Measurements from ENCODE around the gene NFKB1. TPM values are rescaled to one million over a fixed set of nuclear protein-coding genes. Genes with fewer than 3 reads are reported as not detected.

The NFKB1 gene
- total and polyA plus RNA-seq, 2 donors (not counting 1 experiment from before 2014, with no cell fraction given) = 32.0 to 88.1 TPM

DNA sequence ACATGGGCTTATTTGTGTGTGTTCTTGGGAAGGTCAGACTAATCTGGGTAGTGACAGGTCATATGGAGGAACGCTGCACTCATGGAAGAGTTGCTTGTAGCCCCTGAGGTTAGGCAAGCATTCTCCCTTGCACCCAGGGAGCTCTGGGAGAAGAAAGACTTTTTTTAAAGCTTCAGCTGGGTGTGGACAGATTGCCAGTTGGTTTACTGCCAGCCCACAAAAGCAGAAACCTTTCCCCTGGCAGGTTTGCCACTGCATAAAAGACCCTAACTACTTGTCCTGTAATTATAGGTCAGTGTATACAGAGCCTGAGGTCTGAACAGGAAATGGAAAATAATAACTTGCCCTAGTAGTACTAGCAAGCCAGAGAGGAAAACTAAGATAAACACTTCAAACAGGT, 7.4 kb upstream of the NFKB1 start:
- intact Hi-C loops (cut with micrococcal nuclease) = no loop called here
- Histone ChIP-seq H3K4me3 (ENCODE audit: control extremely low read depth in 1 of 5, extremely low read depth in 1 of 5, insufficient read depth in 1 of 5, low read depth in 2 of 5, low read length in 4 of 5) (no peak overlapping the region), H3K9ac (ENCODE audit: low read length) (no peak overlapping the region), H3K9me3 (ENCODE audit: control extremely low read depth in 1 of 3, control insufficient read depth in 2 of 3, insufficient read depth in 1 of 3, low read length in 2 of 3) (no peaks in the 10 kb centered on the region), H3K36me3 (replicated peaks in 1 of 2; ENCODE audit: control extremely low read depth in 1 of 2, control insufficient read depth in 1 of 2, extremely low read depth in 1 of 2, insufficient read depth in 2 of 2, low read length in 1 of 2) (no peaks in the 10 kb centered on the region), H2AFZ (ENCODE audit: insufficient read depth, low read depth, low read length, poor library complexity, severe bottlenecking) (peak overlapping the region; percentile 3), H3K79me2 (ENCODE audit: control insufficient read depth, insufficient read depth, low read length) (no peaks in the 10 kb centered on the region), H3K27me3 (replicated peaks in 1 of 4; ENCODE audit: control extremely low read depth in 1 of 4, control insufficient read depth in 3 of 4, insufficient read depth in 4 of 4, low read length in 3 of 4) (no peaks in the 10 kb centered on the region), H3K27ac (ENCODE audit: low read length in 2 of 2) (no peak overlapping the region), H4K20me1 (ENCODE audit: control insufficient read depth, insufficient read depth, low read length, poor library complexity, severe bottlenecking) (no peaks in the 10 kb centered on the region), H3K4me2 (replicated peaks; ENCODE audit: low read depth, low read length, poor library complexity, severe bottlenecking) (no peak overlapping the region), H3K4me1 (ENCODE audit: control insufficient read depth in 2 of 2, insufficient read depth in 2 of 2, low read length in 2 of 2) (no peaks in the 10 kb centered on the region)
- CTCF ChIA-PET = no interaction called here
- Mint-ChIP-seq H3K4me1 (peaks cover 6% of the 10 kb centered on the region), H3K27me3 (no peaks in the 10 kb centered on the region), H3K4me3 (no peak overlapping the region), H3K27ac (no peak overlapping the region), H3K9me3 (ENCODE audit: insufficient read depth) (no peaks in the 10 kb centered on the region)
- POLR2A ChIA-PET = no interaction called here
- 92% methylated on average over 1 of the region's 1 CpG for WGBS (ENCODE audit: insufficient coverage)
- ATAC-seq (ENCODE audit: low read depth) (no peak), DNase-seq (no peak)
- TF ChIP-seq EZH2 (IDR thresholded peaks at IDR 0.05; ENCODE audit: borderline replicate concordance, insufficient read depth, low read depth, low read length, poor library complexity, severe bottlenecking) = no peak
- TF ChIP-seq, protein P1, sequence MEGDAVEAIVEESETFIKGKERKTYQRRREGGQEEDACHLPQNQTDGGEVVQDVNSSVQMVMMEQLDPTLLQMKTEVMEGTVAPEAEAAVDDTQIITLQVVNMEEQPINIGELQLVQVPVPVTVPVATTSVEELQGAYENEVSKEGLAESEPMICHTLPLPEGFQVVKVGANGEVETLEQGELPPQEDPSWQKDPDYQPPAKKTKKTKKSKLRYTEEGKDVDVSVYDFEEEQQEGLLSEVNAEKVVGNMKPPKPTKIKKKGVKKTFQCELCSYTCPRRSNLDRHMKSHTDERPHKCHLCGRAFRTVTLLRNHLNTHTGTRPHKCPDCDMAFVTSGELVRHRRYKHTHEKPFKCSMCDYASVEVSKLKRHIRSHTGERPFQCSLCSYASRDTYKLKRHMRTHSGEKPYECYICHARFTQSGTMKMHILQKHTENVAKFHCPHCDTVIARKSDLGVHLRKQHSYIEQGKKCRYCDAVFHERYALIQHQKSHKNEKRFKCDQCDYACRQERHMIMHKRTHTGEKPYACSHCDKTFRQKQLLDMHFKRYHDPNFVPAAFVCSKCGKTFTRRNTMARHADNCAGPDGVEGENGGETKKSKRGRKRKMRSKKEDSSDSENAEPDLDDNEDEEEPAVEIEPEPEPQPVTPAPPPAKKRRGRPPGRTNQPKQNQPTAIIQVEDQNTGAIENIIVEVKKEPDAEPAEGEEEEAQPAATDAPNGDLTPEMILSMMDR (IDR thresholded peaks at IDR 0.05) = no peak

GRCh38 chr4:102494603-102495002, 6.6 kb upstream of the NFKB1 start:
- H3K4me1 ChIP-seq (ENCODE audit: control insufficient read depth in 2 of 2, insufficient read depth in 2 of 2, low read length in 2 of 2) = no peaks in the 10 kb centered on the region
- ChIA-PET POLR2A (no interaction called here), CTCF (no interaction called here)
- H3K4me3 ChIP-seq (ENCODE audit: control extremely low read depth in 1 of 5, extremely low read depth in 1 of 5, insufficient read depth in 1 of 5, low read depth in 2 of 5, low read length in 4 of 5) = no peak overlapping the region
- no peak overlapping the region for H3K9ac ChIP-seq (ENCODE audit: low read length)
- Mint-ChIP-seq H3K9me3 (ENCODE audit: insufficient read depth) (no peaks in the 10 kb centered on the region), H3K27ac (no peak overlapping the region), H3K4me3 (no peak overlapping the region), H3K27me3 (no peaks in the 10 kb centered on the region), H3K4me1 (peaks cover 7% of the 10 kb centered on the region)
- H2AFZ ChIP-seq (ENCODE audit: insufficient read depth, low read depth, low read length, poor library complexity, severe bottlenecking) = no peak overlapping the region
- no peak overlapping the region for H3K4me2 ChIP-seq (replicated peaks; ENCODE audit: low read depth, low read length, poor library complexity, severe bottlenecking)
- no peaks in the 10 kb centered on the region for H3K36me3 ChIP-seq (replicated peaks in 1 of 2; ENCODE audit: control extremely low read depth in 1 of 2, control insufficient read depth in 1 of 2, extremely low read depth in 1 of 2, insufficient read depth in 2 of 2, low read length in 1 of 2)
- no peaks in the 10 kb centered on the region for H3K27me3 ChIP-seq (replicated peaks in 1 of 4; ENCODE audit: control extremely low read depth in 1 of 4, control insufficient read depth in 3 of 4, insufficient read depth in 4 of 4, low read length in 3 of 4)
- H4K20me1 ChIP-seq (ENCODE audit: control insufficient read depth, insufficient read depth, low read length, poor library complexity, severe bottlenecking) = no peaks in the 10 kb centered on the region
- no peak for ATAC-seq (ENCODE audit: low read depth)
- no peak for DNase-seq
- no peaks in the 10 kb centered on the region for H3K79me2 ChIP-seq (ENCODE audit: control insufficient read depth, insufficient read depth, low read length)
- H3K9me3 ChIP-seq (ENCODE audit: control extremely low read depth in 1 of 3, control insufficient read depth in 2 of 3, insufficient read depth in 1 of 3, low read length in 2 of 3) = no peaks in the 10 kb centered on the region
- WGBS (ENCODE audit: insufficient coverage) = no CpG with 5 or more reads among the region's 1 CpG
- intact Hi-C loops (cut with micrococcal nuclease) = no loop called here
- TF ChIP-seq, protein P1 (IDR thresholded peaks at IDR 0.05) = no peak
- no peak overlapping the region for H3K27ac ChIP-seq (ENCODE audit: low read length in 2 of 2)

All from B cell (primary cell).